H9 (cell line): Measurements from ENCODE around the gene EPHA8. TPM values are rescaled to one million over a fixed set of nuclear protein-coding genes. Genes with fewer than 3 reads are reported as not detected.

Experiments
- DNase-seq: peaks from one replicate; pipeline ENCODE4 v3.0.0-alpha.2; 2017
- H2AFZ ChIP-seq: one replicate; pipeline ENCODE4 v1.6.1; 2013; ENCODE audit warnings: mild to moderate bottlenecking, low read length, control low read depth, moderate library complexity
- H2AK5ac ChIP-seq: 2 replicates; pipeline ENCODE4 v1.6.1; 2013; ENCODE audit warnings: low read length, control low read depth, mixed read lengths; ENCODE audit not compliant: insufficient read length
- H2BK120ac ChIP-seq: one replicate; pipeline ENCODE4 v1.6.1; 2013; ENCODE audit warnings: low read depth, mild to moderate bottlenecking, low read length, control low read depth, inconsistent platforms; ENCODE audit not compliant: poor library complexity, severe bottlenecking
- H2BK12ac ChIP-seq: 2 replicates; pipeline ENCODE4 v1.6.1; 2013; ENCODE audit warnings: low read length, control low read depth, mixed read lengths, low read depth; ENCODE audit not compliant: insufficient read length
- H2BK15ac ChIP-seq: 2 replicates; pipeline ENCODE4 v1.6.1; 2013; ENCODE audit warnings: low read depth, low read length, control low read depth
- H2BK20ac ChIP-seq: one replicate; pipeline ENCODE4 v1.6.1; 2013; ENCODE audit warnings: low read depth, mild to moderate bottlenecking, low read length, control low read depth, inconsistent platforms; ENCODE audit not compliant: poor library complexity, severe bottlenecking
- H2BK5ac ChIP-seq: 2 replicates; pipeline ENCODE4 v1.6.1; 2013; ENCODE audit warnings: low read length, control low read depth, mixed read lengths; ENCODE audit not compliant: insufficient read length
- H3K14ac ChIP-seq: 2 replicates; pipeline ENCODE4 v1.6.1; 2013; ENCODE audit warnings: low read length, control low read depth; ENCODE audit not compliant: insufficient read depth
- H3K18ac ChIP-seq: 2 replicates; pipeline ENCODE4 v1.6.1; 2013; ENCODE audit warnings: low read depth, mild to moderate bottlenecking, mixed read lengths, low read length, control low read depth; ENCODE audit not compliant: insufficient read length
- H3K23ac ChIP-seq: 2 replicates; pipeline ENCODE4 v1.6.1; 2013; ENCODE audit warnings: low read length, control low read depth, mixed read lengths, low read depth; ENCODE audit not compliant: insufficient read length
- H3K23me2 ChIP-seq: 2 replicates; pipeline ENCODE4 v1.6.1; 2013; ENCODE audit warnings: low read depth, mild to moderate bottlenecking, mixed read lengths, low read length, control low read depth; ENCODE audit not compliant: insufficient read length, poor library complexity, severe bottlenecking
- H3K27ac ChIP-seq: 2 replicates; pipeline ENCODE4 v1.5.1; 2013; ENCODE audit warnings: low read length, control low read depth, mixed read lengths, low read depth; ENCODE audit not compliant: insufficient read length
- H3K27me3 ChIP-seq: 2 replicates; pipeline ENCODE4 v1.6.1; 2013; ENCODE audit warnings: low read length, control low read depth, inconsistent platforms; ENCODE audit not compliant: insufficient read depth
- H3K4ac ChIP-seq: 2 replicates; pipeline ENCODE4 v1.6.1; 2013; ENCODE audit warnings: low read depth, mild to moderate bottlenecking, control low read depth, inconsistent platforms, low read length, moderate library complexity
- H3K4me1 ChIP-seq: 2 replicates; pipeline ENCODE4 v1.6.1; 2013; ENCODE audit warnings: low read length, control low read depth, inconsistent platforms; ENCODE audit not compliant: insufficient read depth
- H3K4me2 ChIP-seq: 2 replicates; pipeline ENCODE4 v1.6.1; 2013; ENCODE audit warnings: low read length, control low read depth, mixed read lengths; ENCODE audit not compliant: insufficient read length, insufficient read depth
- H3K56ac ChIP-seq: 2 replicates; pipeline ENCODE4 v1.6.1; 2013; ENCODE audit warnings: low read depth, mild to moderate bottlenecking, mixed read lengths, low read length, control low read depth; ENCODE audit not compliant: insufficient read length
- H3K79me1 ChIP-seq: 2 replicates; pipeline ENCODE4 v1.6.1; 2013; ENCODE audit warnings: low read depth, mild to moderate bottlenecking, moderate library complexity, low read length, control low read depth, inconsistent platforms; ENCODE audit not compliant: insufficient read depth, poor library complexity, severe bottlenecking
- H3K79me2 ChIP-seq: 2 replicates; pipeline ENCODE4 v1.6.1; 2013; ENCODE audit warnings: low read length, control low read depth, inconsistent platforms; ENCODE audit not compliant: insufficient read depth
- H3K9ac ChIP-seq: 2 replicates; pipeline ENCODE4 v1.6.1; 2013; ENCODE audit warnings: low read length, control low read depth, mixed read lengths; ENCODE audit not compliant: insufficient read length; ENCODE audit errors: extremely low read depth
- H3K9me3 ChIP-seq: one replicate; pipeline ENCODE4 v1.6.1; 2013; ENCODE audit warnings: low read depth, low read length, inconsistent platforms; ENCODE audit not compliant: control insufficient read depth
- H3T11ph ChIP-seq: one replicate; pipeline ENCODE4 v1.6.1; 2013; ENCODE audit warnings: mild to moderate bottlenecking, low read length, control low read depth, inconsistent platforms
- H4K20me1 ChIP-seq: one replicate; pipeline ENCODE4 v1.6.1; 2013; ENCODE audit not compliant: control insufficient read depth, insufficient read length, insufficient read depth
- H4K5ac ChIP-seq: 2 replicates; pipeline ENCODE4 v1.6.1; 2013; ENCODE audit warnings: low read depth, mild to moderate bottlenecking, mixed read lengths, low read length, control low read depth; ENCODE audit not compliant: insufficient read length
- H4K8ac ChIP-seq: replicated peaks from 2 replicates; pipeline ENCODE4 v1.6.1; 2013; ENCODE audit warnings: low read length, control low read depth, mixed read lengths, low read depth; ENCODE audit not compliant: insufficient read length
- H4K91ac ChIP-seq: 2 replicates; pipeline ENCODE4 v1.6.1; 2013; ENCODE audit warnings: low read depth, mild to moderate bottlenecking, moderate library complexity, mixed read lengths, low read length, control low read depth; ENCODE audit not compliant: insufficient read length
- H3K27ac Mint-ChIP-seq, 3 experiments: 2 replicates in 2 of 3; 3 replicates in 1 of 3; pipeline ENCODE4 v1.8.0; 2020 to 2021; ENCODE audit warnings: mixed read lengths in 3 of 3, mild to moderate bottlenecking in 1 of 3, moderate library complexity in 1 of 3
- H3K27me3 Mint-ChIP-seq: 2 replicates; pipeline ENCODE4 v1.8.0; 2021; ENCODE audit warnings: low read depth, mild to moderate bottlenecking, moderate library complexity, mixed read lengths
- H3K36me3 Mint-ChIP-seq, 3 experiments: 2 replicates in 2 of 3; 3 replicates in 1 of 3; pipeline ENCODE4 v1.8.0; 2020 to 2021; ENCODE audit warnings: low read depth in 3 of 3, mixed read lengths in 3 of 3; ENCODE audit not compliant: insufficient read depth in 1 of 3
- H3K4me1 Mint-ChIP-seq, 2 experiments: 2 replicates each; pipeline ENCODE4 v1.8.0; 2020; ENCODE audit warnings: mixed read lengths in 2 of 2
- H3K4me3 Mint-ChIP-seq, 2 experiments: 2 replicates in 1 of 2; 3 replicates in 1 of 2; pipeline ENCODE4 v1.8.0; 2020 to 2021; ENCODE audit warnings: mild to moderate bottlenecking in 2 of 2, mixed read lengths in 2 of 2, moderate library complexity in 1 of 2
- H3K9me3 Mint-ChIP-seq, 2 experiments: 2 replicates in 1 of 2; 3 replicates in 1 of 2; pipeline ENCODE4 v1.8.0; 2020; ENCODE audit warnings: mild to moderate bottlenecking in 2 of 2, mixed read lengths in 2 of 2, moderate library complexity in 1 of 2
- WGBS: extraction: QIAGEN DNeasy Blood & Tissue Kit; methylation state at CpG from one replicate; pipeline ENCODE4 v1.1.7; 2013; ENCODE audit warnings: missing lambda C conversion rate, low lambda C conversion rate, mixed read lengths; ENCODE audit not compliant: insufficient read length; ENCODE audit errors: extremely low coverage; 5-methylcytosine and 5-hydroxymethylcytosine counted together
- total RNA-seq: library from RNA; stranded (reverse); gene quantifications from 2 replicates; pipeline ENCODE4 v1.2.1, GENCODE V29; 2021
- TF ChIP-seq, protein P1 (sequence below): fragments of 200-600 bp; sonication (generic); conservative IDR thresholded peaks from 3 replicates; pipeline ENCODE4 v1.8.0; 2021; ENCODE audit warnings: antibody characterized with exemption, mild to moderate bottlenecking

The EPHA8 gene
- total RNA-seq, 1 experiment from 2014 or later: 3.4 TPM

DNA sequence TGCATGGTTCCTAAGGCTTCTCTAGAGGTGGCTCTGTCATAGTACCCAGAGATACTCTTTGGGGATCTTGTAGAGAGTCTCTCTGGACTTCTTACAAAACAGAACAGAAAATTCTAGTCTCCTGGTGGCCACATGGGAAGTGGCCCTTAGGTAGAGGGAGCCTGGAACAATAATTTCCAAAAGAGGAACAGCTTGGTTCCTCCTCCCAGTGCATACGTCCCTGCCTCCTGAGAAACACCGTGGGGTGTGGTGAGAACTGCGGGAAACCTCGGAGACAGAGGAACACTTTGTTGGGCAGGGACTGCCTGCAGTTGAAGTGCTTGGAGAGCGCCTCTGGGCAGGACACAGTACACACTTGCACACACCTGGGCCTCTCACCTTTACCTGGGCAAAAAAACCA, 38.8 kb upstream of the EPHA8 start:
- Mint-ChIP-seq H3K36me3 (peaks cover 10 to 65% (median 21%) of the 10 kb centered on the region in 3 experiments), H3K27me3 (no peaks in the 10 kb centered on the region), H3K4me1 (peaks cover 0 to 3% of the 10 kb centered on the region in 2 experiments; a peak in 1 of 4 replicates), H3K9me3 (no peaks in the 10 kb centered on the region), H3K4me3 (no peak overlapping the region), H3K27ac (no peak overlapping the region)
- no peak overlapping the region for H4K8ac ChIP-seq
- H2BK20ac ChIP-seq: no peak overlapping the region
- no CpG with 5 or more reads among the region's 5 CpGs for WGBS
- H2AFZ ChIP-seq: no peak overlapping the region
- no peak overlapping the region for H3T11ph ChIP-seq
- H2BK15ac ChIP-seq: no peak overlapping the region
- H3K18ac ChIP-seq: no peak overlapping the region
- no peaks in the 10 kb centered on the region for H3K79me1 ChIP-seq
- no peak overlapping the region for H3K9ac ChIP-seq
- H3K27ac ChIP-seq: no peak overlapping the region
- no peak for DNase-seq
- H3K56ac ChIP-seq: no peak overlapping the region
- no peak overlapping the region for H2BK12ac ChIP-seq
- H3K14ac ChIP-seq: no peak overlapping the region
- no peak overlapping the region for H4K5ac ChIP-seq
- H3K4me1 ChIP-seq: no peaks in the 10 kb centered on the region
- no peak overlapping the region for H2AK5ac ChIP-seq
- H3K4ac ChIP-seq: no peak overlapping the region
- H4K91ac ChIP-seq: no peak overlapping the region
- no peak overlapping the region for H2BK120ac ChIP-seq
- no peaks in the 10 kb centered on the region for H4K20me1 ChIP-seq
- no peaks in the 10 kb centered on the region for H3K27me3 ChIP-seq
- H3K23me2 ChIP-seq: no peaks in the 10 kb centered on the region
- no peaks in the 10 kb centered on the region for H3K79me2 ChIP-seq
- TF ChIP-seq, protein P1, sequence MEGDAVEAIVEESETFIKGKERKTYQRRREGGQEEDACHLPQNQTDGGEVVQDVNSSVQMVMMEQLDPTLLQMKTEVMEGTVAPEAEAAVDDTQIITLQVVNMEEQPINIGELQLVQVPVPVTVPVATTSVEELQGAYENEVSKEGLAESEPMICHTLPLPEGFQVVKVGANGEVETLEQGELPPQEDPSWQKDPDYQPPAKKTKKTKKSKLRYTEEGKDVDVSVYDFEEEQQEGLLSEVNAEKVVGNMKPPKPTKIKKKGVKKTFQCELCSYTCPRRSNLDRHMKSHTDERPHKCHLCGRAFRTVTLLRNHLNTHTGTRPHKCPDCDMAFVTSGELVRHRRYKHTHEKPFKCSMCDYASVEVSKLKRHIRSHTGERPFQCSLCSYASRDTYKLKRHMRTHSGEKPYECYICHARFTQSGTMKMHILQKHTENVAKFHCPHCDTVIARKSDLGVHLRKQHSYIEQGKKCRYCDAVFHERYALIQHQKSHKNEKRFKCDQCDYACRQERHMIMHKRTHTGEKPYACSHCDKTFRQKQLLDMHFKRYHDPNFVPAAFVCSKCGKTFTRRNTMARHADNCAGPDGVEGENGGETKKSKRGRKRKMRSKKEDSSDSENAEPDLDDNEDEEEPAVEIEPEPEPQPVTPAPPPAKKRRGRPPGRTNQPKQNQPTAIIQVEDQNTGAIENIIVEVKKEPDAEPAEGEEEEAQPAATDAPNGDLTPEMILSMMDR: no peak
- no peak overlapping the region for H3K23ac ChIP-seq
- no peak overlapping the region for H2BK5ac ChIP-seq
- H3K9me3 ChIP-seq: no peaks in the 10 kb centered on the region
- no peak overlapping the region for H3K4me2 ChIP-seq
